OCI-LY7 (cell line): Measurements from ENCODE around the gene ABCA2.

ENCODE experiments used
- EZH2phosphoT487 ChIP-seq: fragments of 200-600 bp; sonication (generic); IDR thresholded peaks from 2 replicates; pipeline ENCODE4 v1.6.1; 2018; ENCODE audit warnings: low read depth, borderline replicate concordance, mild to moderate bottlenecking, mixed run types, antibody characterized with exemption, low read length, moderate library complexity, mixed read lengths
- TF ChIP-seq, protein P1 (sequence below): fragments of 200-600 bp; sonication (generic); conservative IDR thresholded peaks from 2 replicates; pipeline ENCODE4 v1.5.1; 2014; ENCODE audit warnings: mild to moderate bottlenecking, antibody characterized with exemption, low read length, moderate library complexity, mixed read lengths

DNA sequence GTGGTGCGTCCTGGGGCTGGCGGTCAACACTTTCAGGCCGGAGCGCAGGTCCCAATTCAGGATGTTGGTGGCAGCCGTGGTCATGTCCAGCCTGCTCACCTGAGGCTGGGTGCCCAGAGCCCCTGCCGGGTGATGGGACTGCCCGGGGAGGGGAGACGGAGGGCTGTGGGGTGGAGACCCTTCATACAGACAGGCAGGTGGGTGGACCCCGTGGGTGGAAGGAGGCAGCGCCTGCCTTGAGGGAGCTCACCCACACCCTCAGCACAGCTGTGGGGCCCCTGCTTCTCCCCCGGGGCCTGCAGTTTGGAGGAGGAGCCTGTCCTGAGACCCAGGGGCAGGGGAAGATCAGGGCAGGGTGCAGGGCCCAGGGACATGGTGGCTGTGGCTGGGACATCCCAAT lies 57.7 kb downstream of the ABCA2 start:
- TF ChIP-seq, protein P1, sequence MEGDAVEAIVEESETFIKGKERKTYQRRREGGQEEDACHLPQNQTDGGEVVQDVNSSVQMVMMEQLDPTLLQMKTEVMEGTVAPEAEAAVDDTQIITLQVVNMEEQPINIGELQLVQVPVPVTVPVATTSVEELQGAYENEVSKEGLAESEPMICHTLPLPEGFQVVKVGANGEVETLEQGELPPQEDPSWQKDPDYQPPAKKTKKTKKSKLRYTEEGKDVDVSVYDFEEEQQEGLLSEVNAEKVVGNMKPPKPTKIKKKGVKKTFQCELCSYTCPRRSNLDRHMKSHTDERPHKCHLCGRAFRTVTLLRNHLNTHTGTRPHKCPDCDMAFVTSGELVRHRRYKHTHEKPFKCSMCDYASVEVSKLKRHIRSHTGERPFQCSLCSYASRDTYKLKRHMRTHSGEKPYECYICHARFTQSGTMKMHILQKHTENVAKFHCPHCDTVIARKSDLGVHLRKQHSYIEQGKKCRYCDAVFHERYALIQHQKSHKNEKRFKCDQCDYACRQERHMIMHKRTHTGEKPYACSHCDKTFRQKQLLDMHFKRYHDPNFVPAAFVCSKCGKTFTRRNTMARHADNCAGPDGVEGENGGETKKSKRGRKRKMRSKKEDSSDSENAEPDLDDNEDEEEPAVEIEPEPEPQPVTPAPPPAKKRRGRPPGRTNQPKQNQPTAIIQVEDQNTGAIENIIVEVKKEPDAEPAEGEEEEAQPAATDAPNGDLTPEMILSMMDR = no peak
- TF ChIP-seq EZH2phosphoT487 = no peak
